Natural killer cell (primary cell): ENCODE measurements around the gene DDX10. TPM values are rescaled to one million over a fixed set of nuclear protein-coding genes. Genes with fewer than 3 reads are reported as not detected.

Source experiments
- ATAC-seq, 3 donors: fragments of 150-1000 bp in 2 of 3; fragments of 200-7000 bp in 1 of 3; cut with Tn5 transposase; 1 replicate in 1 of 3; 2 replicates in 2 of 3; pipeline ENCODE4 v1.10.0; 2021; ENCODE audit warnings: mild to moderate bottlenecking in 2 of 3, moderate library complexity in 2 of 3
- DNase-seq, 2 donors: peaks; one replicate each; pipeline versions ENCODE4 v3.0.0 to v3.0.0-alpha.2; 2013 to 2021; ENCODE audit warnings: mixed read lengths in 1 of 2
- H3K27ac ChIP-seq: one replicate; pipeline ENCODE4 v1.5.1; 2013; ENCODE audit warnings: mild to moderate bottlenecking, low read length
- H3K27me3 ChIP-seq: one replicate; pipeline ENCODE4 v1.6.1; 2013; ENCODE audit warnings: low read length; ENCODE audit not compliant: control insufficient read depth, insufficient read depth
- H3K36me3 ChIP-seq: one replicate; pipeline ENCODE4 v1.6.1; 2013; ENCODE audit warnings: low read length; ENCODE audit not compliant: control insufficient read depth, insufficient read depth
- H3K4me1 ChIP-seq: one replicate; pipeline ENCODE4 v1.6.1; 2013; ENCODE audit warnings: low read length; ENCODE audit not compliant: control insufficient read depth, insufficient read depth
- H3K4me3 ChIP-seq: one replicate; pipeline ENCODE4 v1.5.1; 2013; ENCODE audit warnings: low read length
- H3K9me3 ChIP-seq: one replicate; pipeline ENCODE4 v1.6.1; 2013; ENCODE audit warnings: low read length; ENCODE audit not compliant: control insufficient read depth, insufficient read depth
- H3K27ac Mint-ChIP-seq, 2 donors: one replicate each; pipeline ENCODE4 v1.8.0; 2022; ENCODE audit warnings: mild to moderate bottlenecking in 2 of 2, mixed read lengths in 2 of 2, moderate library complexity in 1 of 2
- H3K27me3 Mint-ChIP-seq, 2 donors: one replicate each; pipeline ENCODE4 v1.8.0; 2022; ENCODE audit warnings: low read depth in 2 of 2, mixed read lengths in 2 of 2
- H3K36me3 Mint-ChIP-seq: one replicate; pipeline ENCODE4 v1.8.0; 2022; ENCODE audit warnings: mixed read lengths
- H3K4me1 Mint-ChIP-seq, 2 donors: one replicate each; pipeline ENCODE4 v1.8.0; 2022; ENCODE audit warnings: mixed read lengths in 2 of 2
- H3K4me3 Mint-ChIP-seq: one replicate; pipeline ENCODE4 v1.8.0; 2022; ENCODE audit warnings: mild to moderate bottlenecking, moderate library complexity, mixed read lengths
- H3K9me3 Mint-ChIP-seq, 2 donors: one replicate each; pipeline ENCODE4 v1.8.0; 2022; ENCODE audit warnings: mixed read lengths in 2 of 2
- whole genome bisulfite sequencing: methylation state at CpG from one replicate; pipeline ENCODE4 v1.1.7; 2013; ENCODE audit warnings: missing lambda C conversion rate; ENCODE audit not compliant: insufficient coverage; 5-methylcytosine and 5-hydroxymethylcytosine counted together
- intact Hi-C: fragments of 100-400 bp; cut with micrococcal nuclease; formaldehyde crosslinking; loops from one replicate; pipeline ENCODE4 v1.14.2; 2022
- total RNA-seq, 4 donors: library from RNA; stranded (reverse); fragments of 120-200 nt in 1 of 4; gene quantifications; one replicate each; pipeline versions ENCODE4 v1.2.3 to v1.2.4, GENCODE V29; 2013 to 2022
- TF ChIP-seq, protein P1 (sequence below): fragments of 200-600 bp; IDR thresholded peaks from one replicate; pipeline ENCODE4 v1.8.0; 2022; ENCODE audit warnings: antibody characterized with exemption

Gene DDX10
- total RNA-seq, 3 donors from 2014 or later (not counting 1 experiment from before 2014, with no cell fraction given): 23.4 to 30.9 (median 24.9) TPM

DNA sequence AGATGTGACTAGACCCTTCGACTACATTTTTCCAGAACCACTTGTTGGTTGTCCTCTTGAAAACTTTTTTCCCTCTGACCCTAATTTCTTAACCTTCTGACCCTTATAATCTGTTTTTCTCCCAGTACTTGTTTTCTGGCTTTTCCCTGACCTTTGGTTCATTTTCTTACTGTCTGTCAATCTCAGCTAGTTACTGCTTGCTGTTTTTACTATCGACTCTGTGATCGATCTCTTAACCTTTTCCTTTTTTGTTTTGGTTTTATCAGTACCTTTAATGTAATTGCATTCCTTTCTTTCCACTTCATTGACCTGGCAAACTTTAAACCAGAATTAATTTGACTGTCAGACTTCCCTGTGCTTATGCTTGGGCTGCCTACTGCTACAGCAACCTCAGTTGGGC is 92.8 kb downstream of the DDX10 start:
- Histone ChIP-seq H3K27ac (no peak overlapping the region), H3K36me3 (no peaks in the 10 kb centered on the region), H3K4me1 (no peaks in the 10 kb centered on the region), H3K27me3 (no peaks in the 10 kb centered on the region), H3K4me3 (no peak overlapping the region), H3K9me3 (no peaks in the 10 kb centered on the region)
- intact Hi-C loops: no loop called here
- H3K36me3 Mint-ChIP-seq: no peaks in the 10 kb centered on the region
- 94% methylated on average over 3 of the region's 3 CpGs for WGBS
- no peak for ATAC-seq
- TF ChIP-seq, protein P1, sequence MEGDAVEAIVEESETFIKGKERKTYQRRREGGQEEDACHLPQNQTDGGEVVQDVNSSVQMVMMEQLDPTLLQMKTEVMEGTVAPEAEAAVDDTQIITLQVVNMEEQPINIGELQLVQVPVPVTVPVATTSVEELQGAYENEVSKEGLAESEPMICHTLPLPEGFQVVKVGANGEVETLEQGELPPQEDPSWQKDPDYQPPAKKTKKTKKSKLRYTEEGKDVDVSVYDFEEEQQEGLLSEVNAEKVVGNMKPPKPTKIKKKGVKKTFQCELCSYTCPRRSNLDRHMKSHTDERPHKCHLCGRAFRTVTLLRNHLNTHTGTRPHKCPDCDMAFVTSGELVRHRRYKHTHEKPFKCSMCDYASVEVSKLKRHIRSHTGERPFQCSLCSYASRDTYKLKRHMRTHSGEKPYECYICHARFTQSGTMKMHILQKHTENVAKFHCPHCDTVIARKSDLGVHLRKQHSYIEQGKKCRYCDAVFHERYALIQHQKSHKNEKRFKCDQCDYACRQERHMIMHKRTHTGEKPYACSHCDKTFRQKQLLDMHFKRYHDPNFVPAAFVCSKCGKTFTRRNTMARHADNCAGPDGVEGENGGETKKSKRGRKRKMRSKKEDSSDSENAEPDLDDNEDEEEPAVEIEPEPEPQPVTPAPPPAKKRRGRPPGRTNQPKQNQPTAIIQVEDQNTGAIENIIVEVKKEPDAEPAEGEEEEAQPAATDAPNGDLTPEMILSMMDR: no peak
- peaks cover 16 to 22% of the 10 kb centered on the region in 2 donors for H3K4me1 Mint-ChIP-seq
- H3K27me3 Mint-ChIP-seq: no peaks in the 10 kb centered on the region
- DNase-seq: no peak
- H3K4me3 Mint-ChIP-seq: no peak overlapping the region
- no peaks in the 10 kb centered on the region for H3K9me3 Mint-ChIP-seq
- H3K27ac Mint-ChIP-seq: no peak overlapping the region

DNA sequence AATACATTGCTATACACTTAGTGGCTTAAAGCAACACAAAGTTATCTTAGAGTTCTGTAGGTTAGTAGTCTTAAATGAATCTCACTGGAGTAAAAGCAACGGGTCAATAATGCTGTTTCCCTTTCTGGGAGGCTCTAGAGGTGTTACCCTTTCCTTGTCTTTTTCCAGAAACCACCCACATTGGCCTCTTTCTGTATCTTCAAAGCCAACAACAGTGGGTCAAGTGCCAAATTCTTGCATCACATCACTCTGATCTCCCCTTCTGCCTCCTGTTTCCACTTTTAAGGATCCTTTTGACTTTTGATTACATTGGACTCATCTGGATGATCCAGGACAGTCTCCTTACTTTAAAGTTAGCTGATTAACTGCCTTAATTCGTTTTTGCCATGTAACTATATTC is 93.6 kb downstream of the DDX10 start:
- H3K27ac Mint-ChIP-seq: no peak overlapping the region
- Histone ChIP-seq H3K4me1 (no peaks in the 10 kb centered on the region), H3K4me3 (no peak overlapping the region), H3K9me3 (no peaks in the 10 kb centered on the region), H3K27ac (no peak overlapping the region), H3K27me3 (no peaks in the 10 kb centered on the region), H3K36me3 (no peaks in the 10 kb centered on the region)
- no peak overlapping the region for H3K4me3 Mint-ChIP-seq
- ATAC-seq (no peak), DNase-seq (no peak)
- H3K27me3 Mint-ChIP-seq: no peaks in the 10 kb centered on the region
- H3K4me1 Mint-ChIP-seq: peaks cover 16 to 28% of the 10 kb centered on the region in 2 donors
- 95% methylated on average over 2 of the region's 2 CpGs for WGBS
- H3K36me3 Mint-ChIP-seq: no peaks in the 10 kb centered on the region
- intact Hi-C loops: no loop called here
- no peaks in the 10 kb centered on the region for H3K9me3 Mint-ChIP-seq
- TF ChIP-seq, protein P1: no peak

DNA sequence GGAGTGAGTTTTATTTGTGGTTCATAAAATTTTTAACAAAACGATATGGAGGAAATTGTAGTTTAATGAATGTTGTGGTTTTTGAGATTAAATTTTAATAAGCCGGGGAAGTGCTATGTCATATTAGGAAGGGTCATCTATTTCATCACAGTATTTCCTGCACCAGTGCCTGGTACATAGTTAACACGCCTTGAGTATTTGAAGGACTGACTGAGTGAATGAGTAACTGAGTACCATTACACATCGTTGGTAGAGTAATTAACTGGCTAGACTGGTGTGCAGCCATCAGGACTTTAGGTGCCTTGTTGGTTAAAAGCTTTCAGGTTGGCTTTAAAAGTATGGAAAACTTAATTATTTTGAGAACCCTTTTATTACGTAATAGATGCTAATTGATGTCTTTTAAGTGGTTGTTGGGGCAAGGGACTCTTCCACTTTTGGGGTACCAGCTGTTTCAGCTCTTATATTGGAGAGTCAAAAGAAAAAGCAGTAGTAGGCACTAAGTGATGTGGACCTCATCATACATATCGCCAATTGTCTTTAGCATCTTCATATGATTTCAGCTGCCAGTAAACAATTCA is 101.8 kb downstream of the DDX10 start:
- DNase-seq (no peak), ATAC-seq (no peak)
- Histone ChIP-seq H3K27ac (no peak overlapping the region), H3K36me3 (no peaks in the 10 kb centered on the region), H3K4me3 (no peak overlapping the region), H3K4me1 (no peaks in the 10 kb centered on the region), H3K9me3 (no peaks in the 10 kb centered on the region), H3K27me3 (no peaks in the 10 kb centered on the region)
- H3K27me3 Mint-ChIP-seq: no peaks in the 10 kb centered on the region
- 94% methylated on average over 5 of the region's 6 CpGs for WGBS
- intact Hi-C loops: no loop called here
- H3K9me3 Mint-ChIP-seq: no peaks in the 10 kb centered on the region
- H3K36me3 Mint-ChIP-seq: no peaks in the 10 kb centered on the region
- TF ChIP-seq, protein P1: no peak
- peaks cover 23 to 24% of the 10 kb centered on the region in 2 donors for H3K4me1 Mint-ChIP-seq
- H3K27ac Mint-ChIP-seq: no peak overlapping the region
- no peak overlapping the region for H3K4me3 Mint-ChIP-seq

DNA sequence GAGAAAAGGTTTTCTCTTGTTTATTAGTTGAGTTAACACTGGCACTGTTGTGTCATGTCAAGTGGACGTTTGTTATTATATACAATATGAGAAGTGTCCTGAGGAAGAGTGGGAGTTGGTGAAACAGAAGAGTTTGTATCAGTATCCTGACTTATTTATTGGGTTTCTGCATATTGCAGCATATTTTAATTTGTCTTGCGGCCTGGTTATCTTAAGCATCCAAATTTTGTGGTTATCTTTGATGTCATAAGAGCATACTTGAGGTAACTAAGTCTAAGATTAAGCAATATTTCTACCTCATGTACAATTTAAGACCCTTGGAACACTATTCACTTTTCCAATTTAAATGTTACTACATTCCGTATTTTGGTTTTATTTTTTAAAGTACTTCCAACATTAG is 103.5 kb downstream of the DDX10 start:
- Mint-ChIP-seq H3K4me3 (no peak overlapping the region), H3K27ac (no peak overlapping the region), H3K4me1 (peaks cover 12 to 30% of the 10 kb centered on the region in 2 donors), H3K36me3 (no peaks in the 10 kb centered on the region), H3K9me3 (no peaks in the 10 kb centered on the region), H3K27me3 (no peaks in the 10 kb centered on the region)
- Histone ChIP-seq H3K4me3 (no peak overlapping the region), H3K36me3 (no peaks in the 10 kb centered on the region), H3K9me3 (no peaks in the 10 kb centered on the region), H3K4me1 (no peaks in the 10 kb centered on the region), H3K27ac (no peak overlapping the region), H3K27me3 (no peaks in the 10 kb centered on the region)
- TF ChIP-seq, protein P1: no peak
- no peak for DNase-seq
- WGBS: 97% methylated on average over 3 of the region's 3 CpGs
- ATAC-seq: no peak
- intact Hi-C loops: no loop called here
